ENCODE data around the gene SPRYD3.

GRCh38 chr12:53115112-53115890, 36.1 kb upstream of the SPRYD3 start:
- TF ChIP-seq CTCF (IDR thresholded peaks at IDR 0.05) (no peak), POLR2A (IDR thresholded peaks at IDR 0.05) (no peak)

Data from Peyer's patch (tissue), 4 donors.